Osteoblast (primary cell): ENCODE measurements around the gene B4GAT1. TPM values are rescaled to one million over a fixed set of nuclear protein-coding genes. Genes with fewer than 3 reads are reported as not detected.

Source experiments
- DNase-seq: peaks from one replicate; pipeline ENCODE4 v3.0.0; 2011; ENCODE audit warnings: low spot score, mixed read lengths; ENCODE audit not compliant: insufficient read length; ENCODE audit errors: missing footprints
- H2AFZ ChIP-seq: 2 replicates; pipeline ENCODE4 v1.6.0; 2011; ENCODE audit warnings: mild to moderate bottlenecking, low read length
- H3K27ac ChIP-seq: 2 replicates; pipeline ENCODE4 v1.5.1; 2011; ENCODE audit warnings: mild to moderate bottlenecking, low read depth, low read length, moderate library complexity
- H3K27me3 ChIP-seq: 2 replicates; pipeline ENCODE4 v1.6.0; 2012; ENCODE audit warnings: mild to moderate bottlenecking, control low read depth, inconsistent platforms, low read length, moderate library complexity; ENCODE audit not compliant: insufficient read depth
- H3K36me3 ChIP-seq: 2 replicates; pipeline ENCODE4 v1.5.1; 2011; ENCODE audit warnings: mild to moderate bottlenecking, low read length, control low read depth, moderate library complexity; ENCODE audit not compliant: insufficient read depth
- H3K4me1 ChIP-seq: 2 replicates; pipeline ENCODE4 v1.5.1; 2011; ENCODE audit warnings: mild to moderate bottlenecking, low read length, control low read depth, moderate library complexity; ENCODE audit not compliant: insufficient read depth
- H3K4me2 ChIP-seq: 2 replicates; pipeline ENCODE4 v1.6.0; 2011; ENCODE audit warnings: mild to moderate bottlenecking, low read length; ENCODE audit not compliant: insufficient read depth
- H3K4me3 ChIP-seq: fragments of 200-600 bp; sonication (generic); 3 replicates; pipeline ENCODE4 v1.5.1; 2012; ENCODE audit warnings: mild to moderate bottlenecking, low read length, inconsistent platforms; ENCODE audit not compliant: insufficient read depth
- H3K79me2 ChIP-seq: 2 replicates; pipeline ENCODE4 v1.6.0; 2012; ENCODE audit warnings: mild to moderate bottlenecking, low read length, control low read depth, inconsistent platforms; ENCODE audit not compliant: insufficient read depth
- H3K9me3 ChIP-seq: 2 replicates; pipeline ENCODE4 v1.5.1; 2011; ENCODE audit warnings: low read depth, low read length, control low read depth
- H4K20me1 ChIP-seq: 2 replicates; pipeline ENCODE4 v1.6.0; 2012; ENCODE audit warnings: mild to moderate bottlenecking, low read length, control low read depth; ENCODE audit not compliant: insufficient read depth
- CTCF ChIP-seq: IDR thresholded peaks from 2 replicates; pipeline ENCODE4 v1.5.1; 2011; ENCODE audit warnings: mild to moderate bottlenecking, low read depth, low read length, moderate library complexity; ENCODE audit errors: extremely low read depth
- total RNA-seq: library from RNA; depleted of rRNA; stranded (reverse); fragments of >200 nt; gene quantifications from 2 replicates; pipeline ENCODE4 v1.2.3, GENCODE V29; 2012

B4GAT1 gene
- total RNA-seq, 1 donor = 20.6 TPM

GRCh38 chr11:66349084-66349386, 1.6 kb upstream of the B4GAT1 start:
- Histone ChIP-seq H3K9me3 (no peaks in the 10 kb centered on the region), H3K36me3 (no peaks in the 10 kb centered on the region), H3K27me3 (no peaks in the 10 kb centered on the region), H2AFZ (no peak overlapping the region), H4K20me1 (no peaks in the 10 kb centered on the region), H3K4me1 (peaks cover 23% of the 10 kb centered on the region), H3K79me2 (peaks cover 15% of the 10 kb centered on the region), H3K4me2 (no peak overlapping the region), H3K4me3 (no peak overlapping the region), H3K27ac (no peak overlapping the region)
- TF ChIP-seq CTCF = no peak
- DNase-seq = no peak

GRCh38 chr11:66346476-66347424, 679 bp downstream of the B4GAT1 start:
- Histone ChIP-seq H2AFZ (peak overlapping the region; percentile 95), H3K27ac (peak overlapping the region; percentile 61)

GRCh38 chr11:66345316-66345649, 2.1 kb downstream of the B4GAT1 start:
- Histone ChIP-seq H3K79me2 (peaks cover 40% of the 10 kb centered on the region), H3K27me3 (no peaks in the 10 kb centered on the region), H2AFZ (peak overlapping the region; percentile 75), H3K4me3 (peak overlapping the region; percentile 95), H3K4me2 (peak overlapping the region; percentile 90), H3K27ac (peak overlapping the region; percentile 84), H3K36me3 (peaks cover 24% of the 10 kb centered on the region), H3K4me1 (peaks cover 30% of the 10 kb centered on the region), H3K9me3 (no peaks in the 10 kb centered on the region), H4K20me1 (peaks cover 7% of the 10 kb centered on the region)
- no peak for TF ChIP-seq CTCF
- no peak for DNase-seq

More at GRCh38 chr11:66346476-66347424, 679 bp downstream of the B4GAT1 start:
- peaks cover 6% of the 10 kb centered on the region for H4K20me1 ChIP-seq
- peaks cover 36% of the 10 kb centered on the region for H3K79me2 ChIP-seq
- peak overlapping the region; percentile 90 for H3K4me3 ChIP-seq
- peak overlapping the region; percentile 90 for H3K4me2 ChIP-seq
- peak; percentile 38 for DNase-seq
- H3K27me3 ChIP-seq = no peaks in the 10 kb centered on the region
- TF ChIP-seq CTCF = no peak
- H3K36me3 ChIP-seq = peaks cover 10% of the 10 kb centered on the region
- no peaks in the 10 kb centered on the region for H3K9me3 ChIP-seq
- peaks cover 30% of the 10 kb centered on the region for H3K4me1 ChIP-seq

- Histone ChIP-seq H3K4me1 (peaks cover 30% of the 10 kb centered on the region), H3K4me3 (peak within 1 kb of the TSS; percentile 95), H3K27ac (peak within 1 kb of the TSS; percentile 84), H2AFZ (peak within 1 kb of the TSS; percentile 89), H4K20me1 (peaks cover 7% of the 10 kb centered on the region), H3K79me2 (peaks cover 40% of the 10 kb centered on the region), H3K9me3 (no peaks in the 10 kb centered on the region), H3K27me3 (no peaks in the 10 kb centered on the region), H3K36me3 (peaks cover 29% of the 10 kb centered on the region), H3K4me2 (peak within 1 kb of the TSS; percentile 90)
- peak; percentile 99 for DNase-seq
- no peak for TF ChIP-seq CTCF
Measured at GRCh38 chr11:66344550-66345315, 2.7 kb downstream of the B4GAT1 start, which contains the start of gene BRMS1. Gene BRMS1, minus strand, starts transcription at chr11:66345104. Its CDS starts 2,870 bp downstream, at chr11:66342234.
